ENCODE measurements around the gene CD40LG. TPM values are rescaled to one million over a fixed set of nuclear protein-coding genes. Genes with fewer than 3 reads are reported as not detected.
A peak's percentile ranks its signal among the peaks of the same experiment; 100 is the strongest.

Gene CD40LG
- total RNA-seq, 1 donor from 2014 or later = not detected

GRCh38 chrX:136659174-136659573 is 11.2 kb downstream of the CD40LG start:
- peaks cover 15% of the 10 kb centered on the region for H3K4me1 Mint-ChIP-seq
- H3K9me3 Mint-ChIP-seq = peaks cover 7% of the 10 kb centered on the region
- no peak for TF ChIP-seq CTCF (conservative IDR thresholded peaks at IDR 0.05)
- DNase-seq (ENCODE audit: low read depth, low spot score) = no peak
- no peaks in the 10 kb centered on the region for H3K27me3 Mint-ChIP-seq (ENCODE audit: low read depth)
- peaks cover 2% of the 10 kb centered on the region for H3K36me3 Mint-ChIP-seq (ENCODE audit: low read depth)
- H3K27ac Mint-ChIP-seq (ENCODE audit: unreplicated experiment) = no peak overlapping the region
- no peak overlapping the region for H3K4me3 Mint-ChIP-seq

GRCh38 chrX:136660896-136661295 is 12.9 kb downstream of the CD40LG start:
- peaks cover 6% of the 10 kb centered on the region for H3K36me3 Mint-ChIP-seq (ENCODE audit: low read depth)
- no peaks in the 10 kb centered on the region for H3K27me3 Mint-ChIP-seq (ENCODE audit: low read depth)
- H3K4me1 Mint-ChIP-seq = peaks cover 15% of the 10 kb centered on the region
- TF ChIP-seq CTCF (conservative IDR thresholded peaks at IDR 0.05) = no peak
- no peak overlapping the region for H3K27ac Mint-ChIP-seq (ENCODE audit: unreplicated experiment)
- DNase-seq (ENCODE audit: low read depth, low spot score) = no peak
- peaks cover 9% of the 10 kb centered on the region for H3K9me3 Mint-ChIP-seq
- H3K4me3 Mint-ChIP-seq = no peak overlapping the region

GRCh38 chrX:136662104-136662503 is 14.1 kb downstream of the CD40LG start:
- H3K27me3 Mint-ChIP-seq (ENCODE audit: low read depth) = no peaks in the 10 kb centered on the region
- no peak for TF ChIP-seq CTCF (conservative IDR thresholded peaks at IDR 0.05)
- peaks cover 7% of the 10 kb centered on the region for H3K4me1 Mint-ChIP-seq
- H3K9me3 Mint-ChIP-seq = peaks cover 12% of the 10 kb centered on the region
- H3K4me3 Mint-ChIP-seq = no peak overlapping the region
- no peak for DNase-seq (ENCODE audit: low read depth, low spot score)
- no peak overlapping the region for H3K27ac Mint-ChIP-seq (ENCODE audit: unreplicated experiment)
- H3K36me3 Mint-ChIP-seq (ENCODE audit: low read depth) = peaks cover 6% of the 10 kb centered on the region

- DNase-seq (ENCODE audit: low read depth, low spot score) = no peak
- H3K9me3 Mint-ChIP-seq = peaks cover 14% of the 10 kb centered on the region
- H3K27ac Mint-ChIP-seq (ENCODE audit: unreplicated experiment) = no peak overlapping the region
- no peak for TF ChIP-seq CTCF (conservative IDR thresholded peaks at IDR 0.05)
- H3K36me3 Mint-ChIP-seq (ENCODE audit: low read depth) = peaks cover 6% of the 10 kb centered on the region
- H3K4me1 Mint-ChIP-seq = peaks cover 10% of the 10 kb centered on the region
- no peaks in the 10 kb centered on the region for H3K27me3 Mint-ChIP-seq (ENCODE audit: low read depth)
- no peak overlapping the region for H3K4me3 Mint-ChIP-seq
Observed at GRCh38 chrX:136662976-136663375, 15.0 kb downstream of the CD40LG start.

- DNase-seq (ENCODE audit: low read depth, low spot score) = no peak
- Mint-ChIP-seq H3K4me3 (no peak overlapping the region), H3K9me3 (peaks cover 17% of the 10 kb centered on the region), H3K4me1 (peaks cover 14% of the 10 kb centered on the region), H3K27me3 (ENCODE audit: low read depth) (no peaks in the 10 kb centered on the region), H3K36me3 (ENCODE audit: low read depth) (peaks cover 9% of the 10 kb centered on the region), H3K27ac (ENCODE audit: unreplicated experiment) (peak overlapping the region; percentile 1)
- no peak for TF ChIP-seq CTCF (conservative IDR thresholded peaks at IDR 0.05)
Observed at GRCh38 chrX:136665258-136665900, 17.4 kb downstream of the CD40LG start.
